GM08714 (cell line): ENCODE results near the gene RBM44.
"Not testable (repeated sequence)": the region's sequence is repeated elsewhere in the genome, so short reads cannot be mapped to it uniquely, and the experiment has no call there.

ENCODE experiments used
- H3K4me3 ChIP-seq: fragments of 200-500 bp; sonication (Bioruptor generic); 2 replicates; pipeline ENCODE4 v1.5.1; 2014; ENCODE audit warnings: mild to moderate bottlenecking, low read length, inconsistent platforms
- ZNF274 ChIP-seq: IDR thresholded peaks from 2 replicates; pipeline ENCODE4 v1.6.1; 2012; ENCODE audit warnings: mild to moderate bottlenecking, low read depth, low read length

Gene RBM44, protein sequence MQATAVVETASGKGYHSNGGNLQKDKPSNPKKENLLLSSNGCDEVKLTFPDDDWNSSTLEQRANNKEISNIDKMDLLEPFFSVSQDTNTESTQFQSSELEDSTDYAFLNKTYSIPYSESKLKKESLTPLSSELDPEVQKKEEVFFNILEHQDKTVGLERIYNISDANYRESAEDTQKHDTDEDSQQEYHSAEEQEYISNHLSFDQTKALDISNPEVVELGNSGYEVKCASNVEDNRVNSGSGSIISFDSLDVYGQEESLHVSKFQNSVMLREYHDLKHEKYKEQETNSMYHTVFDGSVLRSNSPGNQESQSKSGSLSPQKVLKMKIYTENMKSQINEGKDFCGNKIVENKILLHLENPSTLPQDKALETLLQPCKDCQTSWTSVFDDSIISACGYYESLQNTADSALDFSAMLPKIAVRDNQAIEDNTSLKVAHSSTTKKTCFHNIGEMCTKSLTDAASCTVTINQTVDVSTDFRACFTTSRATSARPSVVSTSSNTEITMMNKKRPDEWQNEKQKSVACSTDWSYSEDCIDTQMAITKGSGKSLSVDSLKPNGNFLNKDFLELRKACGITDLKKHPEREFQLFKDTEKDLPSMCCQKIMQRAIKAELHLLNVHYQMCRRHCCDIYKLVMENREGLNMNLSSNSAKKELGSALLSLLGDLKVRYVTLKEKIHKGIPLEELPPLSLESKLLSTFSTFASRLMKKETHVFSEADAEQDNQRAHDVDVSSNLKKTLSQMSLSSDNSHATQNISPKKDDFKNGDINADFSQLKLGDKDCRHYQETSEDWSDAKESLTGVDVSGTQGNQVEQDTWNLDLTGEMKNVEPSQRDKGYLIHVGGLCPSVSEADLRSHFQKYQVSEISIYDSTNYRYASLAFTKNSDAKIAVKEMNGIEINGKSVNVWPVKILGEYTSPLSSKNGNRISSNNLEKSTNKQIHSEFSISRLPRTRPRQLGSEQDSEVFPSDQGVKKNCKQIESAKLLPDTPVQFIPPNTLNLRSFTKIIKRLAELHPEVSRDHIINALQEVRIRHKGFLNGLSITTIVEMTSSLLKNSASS

DNA sequence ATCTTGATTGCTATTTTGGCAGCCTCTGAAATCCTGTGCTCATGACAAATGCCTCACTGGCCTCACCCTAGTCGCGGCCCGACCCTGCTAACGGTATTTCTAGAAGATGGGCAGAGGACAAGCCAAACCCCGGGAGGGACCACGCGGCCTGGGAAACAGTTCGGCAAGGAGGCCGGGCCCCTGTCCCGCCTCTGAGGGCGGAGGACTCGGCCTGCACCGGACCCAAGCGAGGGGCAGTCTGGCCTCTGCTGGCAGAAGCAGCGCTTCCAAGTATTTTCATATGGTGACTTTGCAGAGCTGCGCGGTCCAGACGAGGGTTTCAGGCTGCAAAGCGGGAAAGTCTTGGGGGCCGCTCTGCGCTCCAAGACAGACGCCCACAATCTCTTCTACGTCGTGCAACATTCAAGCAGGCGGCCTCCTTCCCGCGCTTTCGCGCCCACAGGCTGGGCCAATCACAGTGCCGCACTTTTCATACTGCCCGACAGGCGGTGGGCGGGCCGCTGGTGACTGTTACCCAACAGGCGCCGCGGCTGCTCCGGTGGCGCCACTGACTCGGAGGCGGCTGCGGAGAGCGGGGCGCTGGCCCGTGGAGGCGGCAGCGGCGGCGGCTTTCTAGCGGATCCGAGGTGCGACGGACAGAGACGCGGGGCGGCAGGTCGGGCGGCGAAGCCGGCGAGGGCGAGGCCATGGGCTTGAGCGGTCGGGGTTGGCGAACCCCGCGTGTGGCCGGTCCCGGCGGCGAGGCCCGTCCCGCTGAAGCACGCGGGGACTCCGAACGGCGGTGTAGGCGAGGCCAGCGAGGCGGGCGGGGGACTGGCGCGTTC is at the start of gene RBM44:
RBM44 (plus strand) TSS at position 544 of the 824 bp plus-strand sequence. CDS start 14,831 bp downstream, outside the sequence.
- TF ChIP-seq ZNF274, result no peak
- H3K4me3 ChIP-seq, result no peak within 1 kb of the TSS

DNA sequence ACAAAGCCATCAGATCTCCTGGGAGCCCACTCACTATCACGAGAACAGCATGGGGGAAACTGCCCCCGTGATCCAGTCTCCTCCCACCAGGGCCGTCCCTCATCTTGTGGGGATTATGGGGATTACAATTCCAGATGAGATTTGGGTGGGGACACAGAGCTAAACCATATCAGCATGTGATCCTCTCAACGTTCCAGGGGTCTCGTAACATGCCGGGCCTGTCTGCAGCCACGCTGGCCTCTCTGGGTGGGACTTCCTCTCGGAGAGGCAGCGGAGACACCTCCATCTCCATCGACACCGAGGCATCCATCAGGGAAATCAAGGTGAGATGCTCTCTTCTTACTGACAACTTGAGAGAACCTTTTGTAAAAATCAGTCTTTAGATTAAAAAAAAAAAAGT is 49.6 kb upstream of the RBM44 start:
- no peak for TF ChIP-seq ZNF274
- H3K4me3 ChIP-seq, result no peak overlapping the region

DNA sequence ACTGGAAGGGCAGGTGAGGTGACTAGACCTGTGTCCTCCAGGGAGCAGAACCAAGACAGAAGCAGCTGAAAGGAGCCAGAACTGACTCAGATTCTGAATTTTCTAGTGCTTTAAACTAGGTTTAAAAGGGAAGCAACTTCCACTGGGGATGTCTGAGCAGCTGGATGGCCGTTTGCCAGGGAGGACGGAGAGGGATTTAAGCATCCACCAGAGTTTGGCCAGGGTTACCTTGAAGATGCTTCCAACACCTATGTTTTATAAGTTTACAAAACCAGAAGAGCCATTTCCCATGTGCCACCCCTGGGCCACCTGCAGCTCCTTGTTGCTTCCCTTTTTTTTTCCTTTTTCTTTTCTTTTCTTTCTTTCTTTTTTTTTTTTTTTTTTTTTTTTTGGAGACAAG is 48.6 kb upstream of the RBM44 start:
- H3K4me3 ChIP-seq, result no peak overlapping the region
- TF ChIP-seq ZNF274, result no peak

DNA sequence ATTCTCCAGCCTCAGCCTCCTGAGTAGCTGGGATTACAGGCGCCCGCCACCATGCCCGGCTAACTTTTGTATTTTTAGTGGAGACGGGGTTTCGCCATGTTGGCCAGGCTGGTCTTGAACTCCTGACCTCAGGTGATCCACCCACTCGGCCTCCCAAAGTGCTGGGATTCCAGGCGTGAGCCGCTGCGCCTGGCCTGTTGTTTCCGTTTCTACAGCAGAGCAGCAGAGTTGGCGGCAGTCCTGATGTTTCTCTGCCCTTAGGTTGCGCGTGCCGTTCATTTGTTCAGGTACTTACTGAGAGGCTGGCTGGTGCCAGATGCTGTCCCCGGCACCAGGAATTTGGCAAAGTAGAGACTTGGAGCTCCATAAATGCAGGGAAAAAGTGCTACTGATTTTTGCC is 48.1 kb upstream of the RBM44 start:
- H3K4me3 ChIP-seq, result not testable (repeated sequence)

DNA sequence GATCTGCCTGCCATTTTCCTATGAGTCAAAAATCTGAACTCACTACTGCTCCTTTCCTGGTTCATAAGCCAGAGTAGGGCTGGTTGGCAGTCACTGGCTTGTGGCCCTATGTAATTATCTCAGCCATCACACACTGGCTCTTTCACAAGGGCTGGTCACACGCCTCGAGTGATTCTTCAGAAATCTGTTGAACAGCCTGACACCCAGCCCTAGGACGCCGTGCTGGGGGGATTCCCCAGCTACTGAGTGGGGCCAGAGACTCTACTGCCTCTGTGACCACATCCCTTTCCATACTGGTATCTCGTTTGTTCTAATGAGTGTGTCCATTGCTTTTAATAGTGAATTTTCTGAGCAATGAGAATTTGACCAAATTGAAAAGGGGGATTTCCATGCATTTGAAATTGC is 45.8 kb upstream of the RBM44 start:
- no peak for TF ChIP-seq ZNF274
- no peak overlapping the region for H3K4me3 ChIP-seq

DNA sequence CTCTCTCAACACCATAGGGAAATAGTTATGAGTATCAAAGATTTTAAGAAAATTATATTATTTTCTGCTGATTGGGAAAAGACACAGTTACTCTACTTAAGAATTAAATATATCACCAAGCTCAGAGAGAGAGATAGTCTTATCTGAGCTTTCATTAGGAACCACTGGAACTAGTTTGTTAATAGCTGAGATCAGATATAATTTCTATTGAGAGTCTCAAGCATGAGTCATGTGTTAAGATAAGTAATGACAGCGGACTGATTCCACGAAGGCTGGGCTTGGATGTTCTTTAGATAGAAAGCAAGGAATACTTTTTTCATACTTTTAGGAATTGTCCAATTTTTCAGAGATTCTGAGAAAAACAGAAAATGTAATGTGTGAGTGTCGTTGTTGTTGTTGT is 44.4 kb upstream of the RBM44 start:
- no peak overlapping the region for H3K4me3 ChIP-seq
- TF ChIP-seq ZNF274, result no peak

DNA sequence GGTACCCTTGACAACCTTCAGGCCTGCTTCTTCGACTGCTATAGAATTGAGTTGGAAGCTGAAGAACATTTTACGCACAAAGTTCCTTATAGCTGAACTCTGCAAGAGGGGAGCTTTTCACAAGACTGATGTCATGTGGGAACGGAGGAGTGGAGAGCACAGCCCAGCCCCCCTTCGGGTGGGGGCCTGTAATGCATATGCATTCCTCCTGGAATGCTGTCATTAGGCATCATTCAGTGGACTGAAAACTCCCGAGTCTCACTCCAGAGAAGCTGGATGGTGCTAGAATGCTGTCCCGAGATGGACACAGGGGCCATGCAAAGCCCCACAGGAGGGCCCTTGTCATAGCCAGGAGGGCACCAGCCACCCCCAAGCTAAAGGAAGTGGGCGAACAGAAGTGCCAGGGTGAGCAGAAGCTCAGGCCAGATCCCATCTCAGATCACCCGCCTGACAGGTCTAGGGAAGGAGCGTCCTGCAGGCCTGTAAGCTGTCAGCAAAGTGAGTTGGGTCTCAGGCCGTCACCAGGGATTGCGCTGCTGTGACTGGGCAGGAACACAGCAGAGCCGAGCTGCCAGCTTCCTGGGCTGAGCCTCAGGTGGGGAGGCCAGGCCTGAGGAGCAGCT is 43.8 kb upstream of the RBM44 start:
- no peak for TF ChIP-seq ZNF274
- no peak overlapping the region for H3K4me3 ChIP-seq

DNA sequence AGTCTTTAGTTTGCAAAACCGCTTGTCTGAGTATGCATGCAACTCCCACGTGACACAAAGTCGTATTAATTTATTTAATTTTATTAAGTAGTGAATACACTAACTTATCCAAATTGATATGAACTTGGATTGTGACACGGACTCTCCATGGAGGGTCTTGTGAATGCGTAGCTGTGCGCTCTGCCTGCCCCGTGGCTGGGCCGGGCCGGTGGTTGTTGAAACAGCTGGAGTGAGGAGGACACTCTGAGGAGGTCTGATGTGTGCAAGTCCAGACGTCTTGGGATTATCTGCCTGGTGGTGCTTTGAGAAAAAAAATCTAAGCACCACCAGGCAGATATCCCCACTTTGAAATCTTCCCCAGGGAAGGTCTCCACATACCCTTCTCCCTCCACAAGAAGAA is 41.0 kb upstream of the RBM44 start:
- no peak for TF ChIP-seq ZNF274
- no peak overlapping the region for H3K4me3 ChIP-seq

DNA sequence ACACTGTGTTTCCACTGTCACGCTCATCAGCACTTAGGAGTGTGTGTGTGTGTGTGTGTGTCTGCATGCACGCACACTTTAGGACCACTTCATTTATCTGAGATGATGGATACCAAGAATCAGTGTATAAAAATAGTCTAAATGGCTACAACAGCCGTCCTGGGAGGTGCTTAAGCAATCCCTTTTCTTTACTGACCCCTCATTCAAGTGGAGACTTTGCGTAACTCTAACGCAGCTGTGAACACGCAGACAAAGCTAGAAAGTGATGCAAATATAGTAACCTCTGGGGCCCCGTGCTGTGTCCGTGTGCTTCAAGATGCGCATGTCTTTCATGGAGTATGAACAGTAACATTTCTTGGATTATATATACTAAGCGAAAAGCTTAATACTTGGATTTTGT is 40.4 kb upstream of the RBM44 start:
- no peak overlapping the region for H3K4me3 ChIP-seq
- TF ChIP-seq ZNF274, result no peak

DNA sequence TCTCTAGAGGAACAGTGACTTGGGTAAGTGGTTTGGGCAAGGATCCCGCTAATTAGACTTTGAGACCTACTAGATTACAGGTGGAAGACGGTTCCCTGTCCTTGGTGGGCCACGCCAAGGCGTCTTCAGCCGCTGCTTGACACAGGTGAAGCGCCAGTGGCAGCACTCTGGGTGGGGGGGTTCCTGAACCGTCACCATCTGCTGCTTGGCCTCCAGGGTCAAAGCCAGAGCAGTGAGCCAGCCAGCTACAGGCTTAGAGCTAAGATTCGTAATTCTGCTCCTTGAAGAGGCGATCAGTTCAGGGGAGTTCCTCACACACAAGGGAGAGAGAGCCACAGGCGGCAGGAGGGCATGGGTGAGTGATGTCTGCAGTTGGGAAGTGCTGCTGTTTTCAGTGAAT is 39.4 kb upstream of the RBM44 start:
- no peak overlapping the region for H3K4me3 ChIP-seq
- no peak for TF ChIP-seq ZNF274

DNA sequence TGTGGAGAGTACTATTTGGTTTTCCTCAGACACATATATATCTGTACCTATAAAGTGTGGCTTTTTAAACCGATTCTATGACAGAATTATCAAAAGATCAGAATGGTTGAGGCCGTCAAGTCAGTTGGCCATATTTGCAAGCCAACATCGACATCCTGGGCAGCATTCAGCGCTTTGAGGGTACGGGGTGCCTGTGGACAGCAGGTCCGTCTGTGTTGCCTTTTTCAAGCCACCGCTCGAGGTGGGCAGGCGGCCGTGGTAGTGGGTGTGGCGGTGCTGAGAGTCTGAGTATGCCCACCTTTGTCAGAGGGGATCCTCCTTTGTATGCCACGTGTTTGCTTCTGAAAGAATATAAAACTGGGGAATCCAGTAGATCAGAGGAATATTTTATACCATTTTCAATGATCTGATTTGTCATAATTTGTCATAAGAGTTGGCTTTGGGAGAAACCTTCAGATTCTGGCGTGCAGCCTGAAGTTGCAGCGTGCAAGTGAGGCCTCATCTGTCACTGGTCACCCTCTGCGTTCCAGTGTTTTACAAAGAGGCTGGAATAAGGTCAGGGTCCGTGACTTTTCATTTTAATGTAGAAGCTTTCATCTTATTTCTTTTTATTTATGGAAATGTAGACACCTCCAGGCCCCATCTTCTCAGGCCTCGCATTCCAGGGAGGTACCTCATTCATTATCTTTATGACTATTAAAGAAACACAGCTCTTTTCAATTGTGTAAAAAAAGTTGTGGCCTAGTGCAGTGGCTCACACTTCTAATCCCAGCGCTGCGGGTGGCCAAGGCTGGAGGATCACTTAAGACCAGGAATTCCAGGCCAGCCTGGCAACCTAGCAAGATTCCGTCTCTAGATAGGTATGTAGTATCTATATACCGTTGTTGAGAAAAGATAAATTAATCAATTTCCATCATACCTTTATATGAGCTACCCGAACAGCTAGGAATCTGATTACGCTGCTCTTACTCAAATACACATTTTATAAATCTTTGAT is 37.8 kb upstream of the RBM44 start:
- no peak overlapping the region for H3K4me3 ChIP-seq
- no peak for TF ChIP-seq ZNF274

DNA sequence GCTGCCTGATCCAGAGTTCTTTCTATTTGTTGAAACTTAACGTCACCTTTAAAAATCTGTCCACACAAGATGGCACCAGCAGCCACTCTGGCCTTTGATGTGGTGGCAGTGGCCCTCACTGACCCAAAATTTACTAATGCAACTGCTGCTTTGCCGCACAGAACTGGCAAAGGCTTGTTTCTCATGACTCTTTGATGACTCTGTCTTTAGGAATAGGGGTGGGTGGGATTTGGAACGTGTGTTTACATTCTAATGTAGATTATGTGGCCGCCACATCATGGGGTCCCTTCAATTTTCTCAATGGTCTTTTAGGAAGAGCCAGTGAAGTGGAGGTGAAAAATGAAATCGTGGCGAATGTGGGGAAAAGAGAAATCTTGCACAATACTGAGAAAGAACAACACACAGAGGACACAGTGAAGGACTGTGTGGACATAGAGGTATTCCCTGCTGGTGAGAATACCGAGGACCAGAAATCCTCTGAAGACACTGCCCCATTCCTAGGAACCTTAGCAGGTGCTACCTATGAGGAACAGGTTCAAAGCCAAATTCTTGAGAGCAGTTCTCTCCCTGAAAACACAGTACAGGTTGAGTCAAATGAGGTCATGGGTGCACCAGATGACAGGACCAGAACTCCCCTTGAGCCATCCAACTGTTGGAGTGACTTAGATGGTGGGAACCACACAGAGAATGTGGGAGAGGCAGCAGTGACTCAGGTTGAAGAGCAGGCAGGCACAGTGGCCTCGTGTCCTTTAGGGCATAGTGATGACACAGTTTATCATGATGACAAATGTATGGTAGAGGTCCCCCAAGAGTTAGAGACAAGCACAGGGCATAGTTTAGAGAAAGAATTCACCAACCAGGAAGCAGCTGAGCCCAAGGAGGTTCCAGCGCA is 36.0 kb upstream of the RBM44 start:
- not testable (repeated sequence) for H3K4me3 ChIP-seq
